ENCODE data around the gene HECTD4.

HECTD4 gene

DNA sequence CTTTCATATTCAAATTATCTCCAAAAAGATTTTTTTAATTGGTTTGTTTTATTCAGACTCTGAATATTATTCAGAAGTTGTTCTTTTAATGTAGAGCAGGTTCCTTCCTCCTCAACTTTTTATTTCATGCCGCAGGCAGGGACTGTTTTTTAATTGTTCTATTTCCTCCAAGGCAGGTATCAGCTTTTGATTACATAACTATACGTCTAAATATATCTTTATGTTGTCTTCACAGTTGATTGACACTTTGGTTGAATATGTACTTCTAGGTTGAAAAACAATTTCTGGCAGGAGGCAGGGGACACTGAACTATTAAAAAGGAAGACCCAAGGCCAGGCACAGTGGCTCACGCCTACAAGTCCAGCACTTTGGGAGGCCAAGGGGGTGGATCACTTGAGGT lies 82.5 kb downstream of the HECTD4 start:
- DNase-seq (ENCODE audit: low read depth): no peak
- TF ChIP-seq, protein P1, sequence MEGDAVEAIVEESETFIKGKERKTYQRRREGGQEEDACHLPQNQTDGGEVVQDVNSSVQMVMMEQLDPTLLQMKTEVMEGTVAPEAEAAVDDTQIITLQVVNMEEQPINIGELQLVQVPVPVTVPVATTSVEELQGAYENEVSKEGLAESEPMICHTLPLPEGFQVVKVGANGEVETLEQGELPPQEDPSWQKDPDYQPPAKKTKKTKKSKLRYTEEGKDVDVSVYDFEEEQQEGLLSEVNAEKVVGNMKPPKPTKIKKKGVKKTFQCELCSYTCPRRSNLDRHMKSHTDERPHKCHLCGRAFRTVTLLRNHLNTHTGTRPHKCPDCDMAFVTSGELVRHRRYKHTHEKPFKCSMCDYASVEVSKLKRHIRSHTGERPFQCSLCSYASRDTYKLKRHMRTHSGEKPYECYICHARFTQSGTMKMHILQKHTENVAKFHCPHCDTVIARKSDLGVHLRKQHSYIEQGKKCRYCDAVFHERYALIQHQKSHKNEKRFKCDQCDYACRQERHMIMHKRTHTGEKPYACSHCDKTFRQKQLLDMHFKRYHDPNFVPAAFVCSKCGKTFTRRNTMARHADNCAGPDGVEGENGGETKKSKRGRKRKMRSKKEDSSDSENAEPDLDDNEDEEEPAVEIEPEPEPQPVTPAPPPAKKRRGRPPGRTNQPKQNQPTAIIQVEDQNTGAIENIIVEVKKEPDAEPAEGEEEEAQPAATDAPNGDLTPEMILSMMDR (IDR thresholded peaks at IDR 0.05; ENCODE audit: low read length, missing control alignments): no peak
- no peak overlapping the region for H3K4me3 ChIP-seq (replicated peaks; ENCODE audit: low read depth, low read length)

DNA sequence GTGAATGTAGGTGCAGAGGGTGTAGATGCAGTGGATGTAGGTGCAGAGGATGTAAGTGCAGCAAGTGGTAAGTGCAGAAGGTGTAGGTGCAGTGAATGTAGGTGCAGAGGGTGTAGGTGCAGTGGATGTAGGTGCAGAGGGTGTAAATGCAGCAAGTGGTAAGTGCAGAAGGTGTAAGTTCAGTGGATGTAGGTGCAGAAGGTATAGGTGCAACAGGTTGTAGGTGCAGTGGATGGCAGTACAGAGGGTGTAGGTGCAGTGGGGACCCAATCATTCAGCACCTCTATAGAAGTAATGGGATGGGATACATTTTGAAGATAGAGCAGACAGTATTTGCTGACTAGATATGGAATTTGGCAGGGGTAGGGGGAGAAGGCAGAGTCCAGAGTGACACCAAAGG lies 85.0 kb downstream of the HECTD4 start:
- DNase-seq (ENCODE audit: low read depth): no peak
- TF ChIP-seq, protein P1 (IDR thresholded peaks at IDR 0.05; ENCODE audit: low read length, missing control alignments): no peak
- no peak overlapping the region for H3K4me3 ChIP-seq (replicated peaks; ENCODE audit: low read depth, low read length)

DNA sequence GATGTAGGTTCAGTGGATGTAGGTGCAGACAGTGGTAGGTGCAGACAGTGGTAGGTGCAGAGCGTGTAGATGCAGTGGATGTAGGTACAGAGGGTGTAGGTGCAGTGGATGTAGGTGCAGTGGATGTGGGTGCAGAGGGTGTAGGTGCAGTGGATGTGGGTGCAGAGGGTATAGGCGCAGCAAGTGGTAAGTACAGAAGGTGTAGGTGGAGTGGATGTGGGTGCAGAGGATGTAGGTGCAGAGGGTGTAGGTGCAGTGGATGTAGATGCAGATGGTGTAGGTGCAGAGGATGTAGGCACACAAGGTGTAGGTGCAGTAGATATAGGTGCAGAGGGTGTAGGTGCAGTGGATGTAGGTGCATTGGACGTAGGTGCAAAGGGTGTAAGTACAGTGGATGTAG lies 86.0 kb downstream of the HECTD4 start:
- no peak overlapping the region for H3K4me3 ChIP-seq (replicated peaks; ENCODE audit: low read depth, low read length)
- no peak for DNase-seq (ENCODE audit: low read depth)
- TF ChIP-seq, protein P1 (IDR thresholded peaks at IDR 0.05; ENCODE audit: low read length, missing control alignments): no peak

DNA sequence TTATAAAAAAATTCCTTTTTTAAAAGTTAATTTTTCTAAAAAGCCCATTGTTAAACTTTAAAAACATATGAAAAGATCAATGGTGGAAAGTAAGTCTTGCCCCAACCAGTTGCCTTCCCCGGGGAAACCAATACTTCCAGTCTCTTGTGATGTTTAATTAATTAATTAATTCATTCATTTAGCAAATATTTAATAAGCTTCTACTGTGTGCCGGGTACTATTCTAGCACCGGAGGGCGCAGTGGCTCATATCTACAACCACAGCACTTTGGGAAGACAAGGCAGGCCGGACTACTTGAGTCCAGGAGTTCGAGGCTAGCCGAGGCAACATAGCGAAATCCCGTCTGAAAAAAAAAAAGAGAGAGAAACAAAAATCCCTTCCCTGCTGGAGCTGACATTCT lies 87.4 kb downstream of the HECTD4 start:
- TF ChIP-seq, protein P1 (IDR thresholded peaks at IDR 0.05; ENCODE audit: low read length, missing control alignments): peak; percentile 21
- peak; percentile 41 for DNase-seq (ENCODE audit: low read depth)
- no peak overlapping the region for H3K4me3 ChIP-seq (replicated peaks; ENCODE audit: low read depth, low read length)

DNA sequence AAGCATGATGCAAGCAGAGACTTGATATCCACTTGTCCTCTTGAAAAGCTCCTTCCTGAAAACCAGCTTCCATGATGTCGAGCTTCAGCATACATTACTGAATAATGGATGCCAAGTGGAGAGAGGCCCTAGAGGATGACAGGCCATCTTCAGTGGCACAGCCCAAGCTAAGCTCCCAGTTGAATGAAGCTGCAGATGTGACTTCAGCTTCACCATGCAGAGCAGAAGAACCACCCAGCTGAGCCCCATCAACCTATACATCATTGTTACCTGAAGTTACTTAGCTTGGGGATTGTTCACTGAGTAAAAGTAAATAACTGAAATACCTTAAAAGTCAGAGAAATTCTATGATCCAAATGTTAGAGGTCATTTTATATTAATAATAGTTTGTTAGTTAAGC lies 93.6 kb downstream of the HECTD4 start:
- no peak overlapping the region for H3K4me3 ChIP-seq (replicated peaks; ENCODE audit: low read depth, low read length)
- TF ChIP-seq, protein P1 (IDR thresholded peaks at IDR 0.05; ENCODE audit: low read length, missing control alignments): no peak
- no peak for DNase-seq (ENCODE audit: low read depth)

DNA sequence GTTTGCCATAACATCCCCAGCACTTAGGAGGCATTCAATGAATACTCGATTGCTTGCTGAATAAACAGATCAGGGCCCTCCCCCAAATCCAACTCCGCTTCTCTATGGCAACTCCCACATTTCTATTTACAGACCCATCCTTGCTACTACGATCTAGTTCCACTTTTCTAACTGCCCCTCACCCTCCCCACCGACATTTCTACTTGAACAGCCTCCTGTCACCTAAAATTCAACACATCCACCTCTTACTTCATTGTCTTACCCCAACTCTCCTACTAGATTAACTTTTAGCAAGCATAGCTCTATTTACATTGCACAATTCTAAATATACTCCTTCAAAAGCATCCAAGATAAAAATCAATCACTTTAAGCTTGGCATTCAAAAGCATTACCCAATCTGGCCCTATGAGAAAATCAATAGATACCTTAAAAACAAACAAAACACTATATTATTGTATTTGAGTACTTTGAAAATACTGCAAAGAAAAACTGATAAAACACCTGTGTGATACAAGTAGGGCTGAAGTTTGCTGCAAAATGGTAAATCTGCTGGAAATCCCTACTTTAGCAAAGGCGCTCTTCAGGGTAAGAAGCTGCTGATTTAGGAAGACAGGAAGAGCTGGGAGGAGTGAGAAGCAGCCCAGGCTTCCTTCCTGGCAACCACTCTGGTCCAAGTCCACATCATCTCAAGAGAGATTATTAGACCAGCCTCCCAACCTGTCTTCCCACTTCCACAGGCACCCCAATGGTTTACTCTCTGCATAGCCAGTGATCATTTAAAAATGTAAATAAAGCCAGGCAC lies 96.4 kb downstream of the HECTD4 start:
- no peak for DNase-seq (ENCODE audit: low read depth)
- H3K4me3 ChIP-seq (replicated peaks; ENCODE audit: low read depth, low read length): no peak overlapping the region
- TF ChIP-seq, protein P1 (IDR thresholded peaks at IDR 0.05; ENCODE audit: low read length, missing control alignments): no peak

DNA sequence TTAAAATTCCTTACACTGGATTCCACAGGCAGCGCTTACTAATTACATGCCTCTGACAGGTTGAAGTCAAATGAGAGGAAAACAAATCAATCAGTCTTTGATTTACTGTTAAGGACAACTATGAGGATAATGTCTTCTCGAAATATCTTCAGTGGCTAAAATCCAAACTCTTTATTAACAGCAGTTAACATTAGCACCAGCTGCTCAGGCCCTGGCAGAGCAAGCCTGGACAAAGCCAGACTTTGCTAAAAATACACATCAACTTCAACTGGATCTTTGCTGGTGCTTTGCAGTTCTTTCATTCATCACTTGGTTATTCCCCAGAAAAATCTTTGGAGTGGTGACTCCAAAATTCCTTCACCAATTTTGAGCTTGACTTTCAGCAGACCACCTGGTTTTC lies 98.7 kb downstream of the HECTD4 start:
- no peak for DNase-seq (ENCODE audit: low read depth)
- H3K4me3 ChIP-seq (replicated peaks; ENCODE audit: low read depth, low read length): no peak overlapping the region
- TF ChIP-seq, protein P1 (IDR thresholded peaks at IDR 0.05; ENCODE audit: low read length, missing control alignments): no peak

All from fibroblast of pulmonary artery (primary cell).